HEK293 (cell line): ENCODE data around the gene ALOX5AP.

Experiments used
- CTCF ChIA-PET: fragments of 350-600 bp; formaldehyde crosslinking; extraction: SDS; loops from one replicate; lab custom pipeline; 2021; ENCODE audit warnings: antibody characterized with exemption; lab: Yijun Ruan, JAX
- POLR2A ChIA-PET: fragments of 300-600 bp; formaldehyde crosslinking; extraction: SDS; loops from one replicate; lab custom pipeline; 2020; ENCODE audit warnings: antibody characterized with exemption, inconsistent platforms; lab: Yijun Ruan, JAX
- H3K27ac ChIP-seq: fragments of 200-500 bp; sonication (Bioruptor generic); 2 replicates; pipeline ENCODE4 v1.5.1; 2014; ENCODE audit warnings: low read depth, low read length, control low read depth, inconsistent platforms; ENCODE audit errors: extremely low read depth
- H3K36me3 ChIP-seq, 2 experiments: fragments of 200-500 bp in 1 of 2; sonication (Bioruptor generic) in 1 of 2; 1 replicate in 1 of 2; 2 replicates in 1 of 2; pipeline ENCODE4 v1.5.1; 2014 to 2017; ENCODE audit warnings: inconsistent platforms in 2 of 2, low read length in 2 of 2; ENCODE audit not compliant: control insufficient read depth in 2 of 2, insufficient read depth in 1 of 2
- H3K4me1 ChIP-seq: fragments of 200-500 bp; sonication (Bioruptor generic); 2 replicates; pipeline ENCODE4 v1.5.1; 2014; ENCODE audit warnings: mild to moderate bottlenecking, low read length, inconsistent platforms; ENCODE audit not compliant: control insufficient read depth, insufficient read depth
- H3K4me3 ChIP-seq: 2 replicates; pipeline ENCODE4 v1.5.1; 2011; ENCODE audit warnings: low read depth, mild to moderate bottlenecking, control low read depth, low read length, moderate library complexity
- H3K9me3 ChIP-seq: fragments of 200-500 bp; sonication (Bioruptor generic); 2 replicates; pipeline ENCODE4 v1.5.1; 2014; ENCODE audit warnings: low read depth, low read length, inconsistent platforms; ENCODE audit not compliant: control insufficient read depth, insufficient read depth
- FEZF1 ChIP-seq: fragments of 450-650 bp; formaldehyde crosslinking; IDR thresholded peaks from 2 replicates; pipeline ENCODE4 v1.5.1; 2016; ENCODE audit warnings: missing biosample characterization, missing genetic modification characterization
- HOXD13 ChIP-seq: sonication (generic); formaldehyde crosslinking; IDR thresholded peaks from 2 replicates; pipeline ENCODE4 v1.8.0; 2022; ENCODE audit warnings: missing genetic modification reagents, borderline replicate concordance
- MZF1 ChIP-seq: fragments of 450-650 bp; formaldehyde crosslinking; IDR thresholded peaks from 2 replicates; pipeline ENCODE4 v1.5.1; 2017; ENCODE audit warnings: missing biosample characterization, missing genetic modification characterization, borderline replicate concordance
- PRDM10 ChIP-seq: fragments of 450-650 bp; formaldehyde crosslinking; IDR thresholded peaks from 2 replicates; pipeline ENCODE4 v1.5.1; 2016; ENCODE audit warnings: missing biosample characterization, missing genetic modification characterization
- SETDB1 ChIP-seq: IDR thresholded peaks from one replicate; pipeline ENCODE4 v1.6.1; 2017; ENCODE audit warnings: mild to moderate bottlenecking, low read length, moderate library complexity, mixed read lengths; ENCODE audit not compliant: insufficient read length
- ZBTB21 ChIP-seq: fragments of 450-650 bp; formaldehyde crosslinking; IDR thresholded peaks from 2 replicates; pipeline ENCODE4 v1.5.1; 2017; ENCODE audit warnings: missing biosample characterization, missing genetic modification characterization
- ZFP37 ChIP-seq: fragments of 450-650 bp; formaldehyde crosslinking; IDR thresholded peaks from 2 replicates; pipeline ENCODE4 v1.5.1; 2016; ENCODE audit warnings: missing biosample characterization, missing genetic modification characterization
- ZNF114 ChIP-seq: fragments of 450-650 bp; formaldehyde crosslinking; IDR thresholded peaks from 2 replicates; pipeline ENCODE4 v1.5.0; 2017; ENCODE audit warnings: missing biosample characterization, missing genetic modification characterization
- ZNF121 ChIP-seq: fragments of 450-650 bp; formaldehyde crosslinking; IDR thresholded peaks from 2 replicates; pipeline ENCODE4 v1.5.1; 2016; ENCODE audit warnings: missing biosample characterization, missing genetic modification characterization
- ZNF292 ChIP-seq: fragments of 450-650 bp; formaldehyde crosslinking; IDR thresholded peaks from 2 replicates; pipeline ENCODE4 v1.5.1; 2016; ENCODE audit warnings: low read depth, missing biosample characterization, missing genetic modification characterization, borderline replicate concordance
- ZNF394 ChIP-seq: fragments of 450-650 bp; formaldehyde crosslinking; IDR thresholded peaks from 2 replicates; pipeline ENCODE4 v1.5.1; 2016; ENCODE audit warnings: missing biosample characterization, missing genetic modification characterization, mild to moderate bottlenecking, moderate library complexity, borderline replicate concordance
- ZNF488 ChIP-seq: fragments of 450-650 bp; formaldehyde crosslinking; IDR thresholded peaks from 2 replicates; pipeline ENCODE4 v1.5.1; 2016; ENCODE audit warnings: missing biosample characterization, missing genetic modification characterization
- ZNF529 ChIP-seq: fragments of 450-650 bp; formaldehyde crosslinking; IDR thresholded peaks from 2 replicates; pipeline ENCODE4 v1.5.1; 2017; ENCODE audit warnings: missing genetic modification characterization, missing biosample characterization; ENCODE audit not compliant: insufficient replicate concordance
- ZNF548 ChIP-seq: fragments of 450-650 bp; formaldehyde crosslinking; IDR thresholded peaks from 2 replicates; pipeline ENCODE4 v1.5.1; 2016; ENCODE audit warnings: missing biosample characterization, missing genetic modification characterization
- ZNF624 ChIP-seq: fragments of 450-650 bp; formaldehyde crosslinking; IDR thresholded peaks from 2 replicates; pipeline ENCODE4 v1.5.1; 2017; ENCODE audit warnings: missing biosample characterization, missing genetic modification characterization
- ZNF654 ChIP-seq: fragments of 450-650 bp; formaldehyde crosslinking; IDR thresholded peaks from 2 replicates; pipeline ENCODE4 v1.5.1; 2016; ENCODE audit warnings: low read depth, missing biosample characterization, missing genetic modification characterization
- ZNF776 ChIP-seq: fragments of 450-650 bp; formaldehyde crosslinking; IDR thresholded peaks from 2 replicates; pipeline ENCODE4 v1.5.0; 2017; ENCODE audit warnings: missing biosample characterization, missing genetic modification characterization, borderline replicate concordance
- ZNF791 ChIP-seq: fragments of 450-650 bp; formaldehyde crosslinking; IDR thresholded peaks from 2 replicates; pipeline ENCODE4 v1.5.1; 2016; ENCODE audit warnings: missing biosample characterization, missing genetic modification characterization
- ZSCAN23 ChIP-seq: fragments of 450-650 bp; formaldehyde crosslinking; IDR thresholded peaks from 2 replicates; pipeline ENCODE4 v1.5.1; 2016; ENCODE audit warnings: missing biosample characterization, missing genetic modification characterization

The ALOX5AP gene

GRCh38 chr13:30692113-30692512 lies 43.2 kb upstream of the ALOX5AP start (continued):
- TF ChIP-seq ZFP37 (tag by site-specific recombination) (no peak), ZNF654 (tag by site-specific recombination) (no peak), ZNF776 (tag by site-specific recombination) (no peak), FEZF1 (tag by site-specific recombination) (no peak), PRDM10 (tag by site-specific recombination) (no peak)

- Histone ChIP-seq H3K36me3 (no peaks in the 10 kb centered on the region), H3K27ac (no peak overlapping the region), H3K4me1 (no peaks in the 10 kb centered on the region), H3K9me3 (no peaks in the 10 kb centered on the region), H3K4me3 (no peak overlapping the region)
- CTCF ChIA-PET: interaction anchor here (0.6 kb wide), 1 partner anchor 252 kb away, joined by 5 read pairs; no protein-coding TSS in a partner anchor
- POLR2A ChIA-PET: no interaction called here
- TF ChIP-seq ZNF488 (tag by site-specific recombination): no peak
- TF ChIP-seq HOXD13 (CRISPR knock-in tag): no peak
- no peak for TF ChIP-seq ZNF292
- no peak for TF ChIP-seq ZNF529 (tag by site-specific recombination)
- TF ChIP-seq ZBTB21 (tag by site-specific recombination): no peak
- no peak for TF ChIP-seq SETDB1
- no peak for TF ChIP-seq ZNF791 (tag by site-specific recombination)
- TF ChIP-seq ZNF114 (tag by site-specific recombination): no peak
- TF ChIP-seq ZNF121 (tag by site-specific recombination): no peak
- no peak for TF ChIP-seq ZNF548 (tag by site-specific recombination)
- no peak for TF ChIP-seq ZSCAN23
- TF ChIP-seq ZNF394: no peak
- TF ChIP-seq MZF1 (tag by site-specific recombination): no peak
Measured at GRCh38 chr13:30696278-30697176, 38.8 kb upstream of the ALOX5AP start.

GRCh38 chr13:30697177-30697953 lies 38.0 kb upstream of the ALOX5AP start:
- no peak overlapping the region for H3K27ac ChIP-seq
- POLR2A ChIA-PET: no interaction called here

More at GRCh38 chr13:30697177-30697953, 38.0 kb upstream of the ALOX5AP start:
- H3K36me3 ChIP-seq: no peaks in the 10 kb centered on the region
- H3K4me1 ChIP-seq: no peaks in the 10 kb centered on the region
- CTCF ChIA-PET: interaction anchor here (0.6 kb wide), 2 partner anchors 168 to 253 kb away, joined by 3 to 5 read pairs; no protein-coding TSS in a partner anchor
- TF ChIP-seq ZNF121 (tag by site-specific recombination) (no peak), ZNF624 (tag by site-specific recombination) (no peak)
- H3K9me3 ChIP-seq: no peaks in the 10 kb centered on the region
- H3K4me3 ChIP-seq: no peak overlapping the region
